IPS-18c (cell line): ENCODE measurements around the gene PI16.
"Not testable (repeated sequence)": the region's sequence is repeated elsewhere in the genome, so short reads cannot be mapped to it uniquely, and the experiment has no call there.

ENCODE experiments used
- H3K4me3 ChIP-seq: 2 replicates; pipeline ENCODE4 v1.7.0; 2013; ENCODE audit warnings: low read depth, mild to moderate bottlenecking, low read length, moderate library complexity; ENCODE audit not compliant: insufficient read depth
- H3K9me3 ChIP-seq: one replicate; pipeline ENCODE4 v1.6.1; 2013; ENCODE audit warnings: mild to moderate bottlenecking, low read length, moderate library complexity; ENCODE audit not compliant: control insufficient read depth, insufficient read depth

PI16 gene

DNA sequence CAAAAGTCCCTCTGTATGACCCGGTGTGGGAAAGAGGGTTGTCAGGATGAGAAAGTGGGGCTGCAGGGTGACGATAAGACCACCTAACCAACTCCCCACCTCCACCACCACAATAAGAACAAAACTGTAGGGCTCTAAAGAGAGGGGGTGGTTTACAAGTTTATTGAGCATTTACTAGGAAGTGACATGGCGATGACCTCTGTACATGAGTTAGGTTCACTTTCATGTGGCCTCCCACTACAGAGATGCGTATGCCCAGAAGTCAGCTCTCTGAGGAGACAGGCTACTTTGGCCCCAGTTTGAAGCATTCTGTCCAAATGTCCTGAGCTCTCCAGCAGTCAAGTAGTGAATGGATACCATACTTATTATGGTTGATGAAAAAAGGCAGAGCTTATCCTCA lies 28.7 kb upstream of the PI16 start:
- Histone ChIP-seq H3K4me3 (no peak overlapping the region), H3K9me3 (peaks cover 3% of the 10 kb centered on the region)

DNA sequence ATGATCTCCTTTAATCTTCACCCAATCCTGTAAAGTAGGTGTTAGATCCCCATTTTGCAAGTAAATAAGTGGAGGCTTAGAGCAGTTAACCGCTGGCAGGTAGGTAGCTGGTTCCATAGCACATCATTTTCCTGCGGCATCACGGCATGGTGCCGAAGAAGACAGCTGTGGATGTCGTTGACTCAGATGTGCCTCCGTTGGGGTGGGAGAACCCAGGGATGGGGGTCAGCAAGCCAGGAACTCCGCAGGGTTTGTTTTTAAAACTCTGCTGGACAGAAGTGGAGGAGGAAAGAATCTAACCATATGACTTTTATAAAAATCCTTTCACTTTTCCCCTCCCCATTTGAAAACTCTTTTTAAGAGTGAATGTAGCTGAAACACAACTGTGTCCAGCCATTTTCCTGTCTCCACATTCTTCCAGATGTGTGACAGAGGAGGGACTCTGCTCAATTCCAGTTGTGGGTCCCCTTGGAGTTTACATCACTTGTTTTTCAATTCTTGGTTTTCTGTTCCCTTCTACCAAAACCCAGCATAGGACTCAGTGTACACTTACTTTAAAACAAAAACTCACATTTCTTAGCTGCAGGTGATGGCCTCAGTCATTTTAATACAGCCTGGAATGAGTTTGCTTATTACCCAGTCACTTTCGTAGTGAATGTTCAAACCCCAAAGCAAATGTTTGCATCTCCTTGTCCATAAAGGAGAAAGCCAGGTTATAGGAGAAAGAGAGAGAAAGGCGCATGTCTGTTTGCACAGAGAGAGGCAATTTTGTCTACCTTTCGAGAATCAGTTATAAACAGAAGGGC lies 27.6 kb upstream of the PI16 start:
- Histone ChIP-seq H3K9me3 (peaks cover 3% of the 10 kb centered on the region), H3K4me3 (no peak overlapping the region)

DNA sequence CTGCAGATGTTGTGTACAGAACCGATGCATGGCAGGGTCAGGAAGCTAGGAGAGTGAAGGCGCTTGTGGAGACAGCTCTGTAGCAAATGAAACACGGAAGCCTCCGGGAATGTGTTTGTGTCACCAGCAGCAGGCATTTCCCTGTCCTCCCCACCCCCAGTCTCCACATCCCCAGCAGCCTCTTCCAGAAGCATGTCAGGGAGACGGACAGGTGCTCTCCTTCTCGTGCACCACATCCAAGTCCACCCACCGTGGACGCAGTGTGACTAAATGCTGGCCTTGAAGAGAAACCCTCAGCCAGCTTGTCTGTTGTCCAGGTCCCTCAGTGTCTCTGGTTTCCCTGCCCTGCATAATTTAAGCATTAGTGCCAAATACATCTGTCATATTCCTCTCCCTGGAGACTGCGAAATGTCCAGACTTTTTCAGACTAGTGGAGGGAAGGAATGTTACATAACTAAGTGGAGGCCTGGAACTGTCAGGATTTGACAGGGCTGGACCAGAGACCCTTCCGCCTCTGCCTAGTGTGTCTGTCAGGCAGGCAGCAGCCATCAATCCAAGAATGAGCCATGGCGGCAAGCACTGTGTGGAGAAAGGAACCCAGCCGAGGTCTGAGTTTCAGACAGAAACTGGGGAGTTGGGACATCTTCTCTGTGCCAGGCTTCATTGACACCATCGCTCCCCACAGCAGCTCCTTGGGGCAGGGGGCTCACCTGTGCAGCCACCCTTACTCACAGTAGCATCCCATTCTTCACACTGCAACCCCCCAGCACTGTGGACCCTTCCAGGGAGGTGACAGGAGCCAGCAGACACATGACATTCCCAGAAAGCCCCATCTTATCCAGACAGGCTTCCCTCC lies 26.6 kb upstream of the PI16 start:
- H3K4me3 ChIP-seq, result no peak overlapping the region

DNA sequence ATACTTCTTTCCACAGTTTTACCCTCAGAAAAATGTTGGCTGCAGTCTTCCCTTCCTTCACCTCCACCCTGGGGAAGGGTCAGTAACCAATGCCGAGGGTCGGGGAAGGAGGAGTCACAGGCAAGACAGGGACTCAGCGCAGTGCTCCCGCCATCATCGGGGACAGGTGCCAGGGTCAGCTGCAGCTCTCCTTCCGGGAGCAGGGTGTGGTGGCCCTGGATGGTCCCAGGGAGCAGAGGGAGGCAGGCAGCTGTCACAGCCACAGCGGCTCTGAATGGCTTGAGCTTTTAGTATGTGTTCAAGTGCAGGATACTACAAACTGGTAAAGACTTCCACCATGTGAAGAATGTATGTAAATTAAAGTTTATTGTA lies 26.0 kb upstream of the PI16 start:
- no peak overlapping the region for H3K4me3 ChIP-seq
- H3K9me3 ChIP-seq, result peaks cover 3% of the 10 kb centered on the region

More for the DNA sequence above, 26.6 kb upstream of the PI16 start:
- H3K9me3 ChIP-seq, result peaks cover 3% of the 10 kb centered on the region

DNA sequence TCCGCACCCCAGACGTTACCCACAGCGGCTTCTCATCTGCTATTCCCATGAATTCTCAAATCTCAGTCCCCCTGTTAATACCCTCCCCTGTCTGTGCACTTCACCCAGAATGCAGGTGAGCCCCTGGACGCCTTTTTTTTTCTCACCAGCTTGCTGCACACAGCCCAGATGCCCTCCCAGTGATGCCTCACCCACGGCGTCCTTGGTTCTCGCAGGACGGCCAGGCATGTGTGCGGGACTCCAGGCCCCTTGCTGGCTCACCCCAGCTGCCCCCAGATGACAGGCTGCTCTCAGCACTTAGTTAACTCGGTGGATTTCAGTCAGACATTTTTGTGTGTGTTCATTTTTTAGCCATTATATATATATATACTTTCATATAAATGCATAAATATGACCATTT lies 25.4 kb upstream of the PI16 start:
- Histone ChIP-seq H3K4me3 (no peak overlapping the region), H3K9me3 (peaks cover 3% of the 10 kb centered on the region)

DNA sequence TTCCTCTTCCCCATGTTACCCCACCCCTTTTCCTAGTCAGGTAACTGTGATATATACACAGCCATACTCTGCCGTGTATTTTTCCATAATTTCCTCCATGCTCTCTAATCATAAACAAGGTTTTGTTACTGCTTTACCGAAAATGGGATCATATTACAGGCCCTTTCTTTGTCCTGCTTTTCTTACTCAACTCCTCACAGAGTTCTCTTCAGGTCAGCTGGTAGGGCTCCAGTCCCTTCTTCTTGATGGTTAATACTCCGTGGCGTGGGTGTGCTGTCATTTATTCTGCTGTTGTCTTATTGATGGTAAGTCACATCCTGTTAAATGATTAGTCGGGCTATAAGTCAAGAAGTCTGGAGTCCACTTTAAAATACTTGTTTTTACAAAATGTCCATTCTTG lies 24.9 kb upstream of the PI16 start:
- Histone ChIP-seq H3K4me3 (no peak overlapping the region), H3K9me3 (peaks cover 3% of the 10 kb centered on the region)

DNA sequence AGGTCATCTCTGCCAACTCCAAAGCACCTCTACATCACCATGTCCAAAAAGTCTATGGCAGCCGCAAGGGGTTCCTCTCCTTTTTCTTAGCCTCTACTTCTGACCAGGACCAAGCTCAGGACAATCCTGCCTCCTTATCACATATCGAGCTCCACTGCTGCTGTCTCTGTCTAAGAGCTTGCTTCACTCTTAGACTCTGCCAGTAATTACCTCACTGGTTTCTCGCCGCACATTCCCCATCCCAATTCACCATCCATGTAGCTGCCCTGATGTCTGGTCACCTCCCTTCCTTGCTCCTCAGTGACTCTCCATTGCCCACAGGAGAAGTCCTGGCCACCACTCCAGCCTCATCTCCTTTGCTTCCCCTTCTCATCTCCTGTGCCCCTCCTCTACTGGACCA lies 24.1 kb upstream of the PI16 start:
- H3K4me3 ChIP-seq, result no peak overlapping the region

DNA sequence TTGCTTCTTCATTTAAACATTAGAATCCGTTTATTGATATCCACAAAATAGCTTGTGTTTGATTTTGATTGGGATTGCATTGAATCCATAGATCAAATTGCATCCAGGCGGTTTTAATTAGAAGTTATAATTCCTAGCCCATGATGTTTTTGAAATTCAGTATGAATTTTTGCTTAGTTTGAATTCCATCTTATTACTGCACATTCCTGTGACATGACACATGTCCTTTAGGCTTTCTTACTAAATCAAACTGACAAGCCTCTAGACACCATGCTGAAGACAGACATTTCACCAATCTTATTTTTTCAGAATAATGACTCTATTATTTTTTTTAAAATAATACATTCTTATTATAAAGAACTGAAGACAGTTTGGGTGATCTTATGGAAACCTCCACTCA lies 21.4 kb upstream of the PI16 start:
- no peak overlapping the region for H3K4me3 ChIP-seq
- H3K9me3 ChIP-seq, result peaks cover 3% of the 10 kb centered on the region

More for the DNA sequence above, 24.1 kb upstream of the PI16 start:
- peaks cover 3% of the 10 kb centered on the region for H3K9me3 ChIP-seq

DNA sequence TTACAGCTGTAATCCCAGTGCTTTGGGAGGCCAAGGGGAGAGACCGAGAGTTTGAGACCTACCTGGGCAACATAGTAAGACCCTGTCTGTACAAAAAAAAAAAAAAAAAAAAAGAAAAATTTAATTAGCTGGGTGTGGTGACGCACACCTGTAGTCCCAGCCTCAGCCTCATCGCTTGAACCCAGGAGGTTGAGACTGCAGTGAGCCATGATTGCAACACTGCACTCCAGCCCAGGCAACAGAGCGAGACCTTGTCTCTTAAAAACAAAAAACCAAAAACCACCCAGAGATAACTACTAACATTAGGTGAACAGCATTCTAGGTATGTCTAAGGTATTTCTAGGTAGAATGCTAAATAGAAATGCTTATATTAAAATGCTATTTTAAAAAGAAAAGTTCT lies 21.0 kb upstream of the PI16 start:
- Histone ChIP-seq H3K4me3 (no peak overlapping the region), H3K9me3 (peaks cover 3% of the 10 kb centered on the region)

DNA sequence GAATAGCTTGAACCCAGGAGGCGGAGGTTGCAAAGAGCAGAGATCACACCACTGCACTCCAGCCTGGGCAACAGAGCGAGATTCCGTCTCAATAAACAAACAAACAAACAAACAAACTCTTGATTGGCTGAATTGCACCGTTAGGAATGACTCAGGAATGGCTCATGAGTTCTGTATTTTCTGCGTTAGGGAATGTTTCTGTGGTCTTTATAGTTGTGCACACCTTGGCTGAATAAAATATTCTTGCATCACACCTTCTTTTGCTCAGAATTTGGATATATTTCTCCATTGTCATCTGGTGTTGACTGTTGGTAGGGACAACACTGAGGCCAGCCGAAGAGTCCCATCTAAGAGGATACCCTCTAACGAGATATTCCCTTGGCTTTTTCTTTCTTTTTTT lies 19.6 kb upstream of the PI16 start:
- Histone ChIP-seq H3K9me3 (peaks cover 3% of the 10 kb centered on the region), H3K4me3 (no peak overlapping the region)

DNA sequence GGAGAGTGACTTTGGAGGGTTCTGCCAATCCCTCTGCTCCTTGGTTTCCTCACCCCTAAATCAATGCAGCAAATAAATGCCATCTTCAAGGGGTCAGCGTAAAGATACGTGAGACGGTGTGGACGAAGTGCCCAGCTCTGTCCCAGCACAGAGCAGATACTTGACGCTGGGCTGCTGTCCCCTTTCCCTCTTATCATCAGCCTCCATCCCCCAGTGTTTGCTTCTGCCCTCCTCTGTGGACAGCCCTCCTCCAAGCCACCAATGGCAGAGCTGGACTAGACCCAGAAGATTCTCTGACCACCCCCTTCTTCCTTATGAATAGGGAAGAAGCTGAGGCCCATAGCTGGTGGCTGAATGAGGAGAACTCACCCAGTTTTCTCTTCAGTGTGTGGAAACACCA lies 17.7 kb upstream of the PI16 start:
- peaks cover 3% of the 10 kb centered on the region for H3K9me3 ChIP-seq
- no peak overlapping the region for H3K4me3 ChIP-seq

DNA sequence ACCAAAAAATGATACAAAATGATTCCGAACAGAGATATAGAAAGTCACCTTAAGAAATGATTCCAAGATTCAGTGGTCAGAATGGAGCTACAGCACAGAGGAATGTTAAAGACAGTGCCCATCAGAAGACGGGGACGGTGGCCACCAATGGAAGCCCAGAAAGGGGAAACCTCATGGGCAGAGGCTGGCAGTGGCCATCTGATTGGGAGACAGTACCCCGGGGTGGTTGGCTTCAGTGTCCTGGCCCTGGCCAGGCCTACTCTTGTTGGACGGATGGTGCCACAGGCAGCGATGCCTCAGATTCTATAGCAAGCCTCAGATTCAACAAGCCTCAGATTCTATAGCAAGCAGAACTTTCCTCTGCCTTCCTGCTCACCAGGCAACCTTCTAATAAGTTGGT lies 16.6 kb upstream of the PI16 start:
- no peak overlapping the region for H3K4me3 ChIP-seq
- H3K9me3 ChIP-seq, result peaks cover 3% of the 10 kb centered on the region

DNA sequence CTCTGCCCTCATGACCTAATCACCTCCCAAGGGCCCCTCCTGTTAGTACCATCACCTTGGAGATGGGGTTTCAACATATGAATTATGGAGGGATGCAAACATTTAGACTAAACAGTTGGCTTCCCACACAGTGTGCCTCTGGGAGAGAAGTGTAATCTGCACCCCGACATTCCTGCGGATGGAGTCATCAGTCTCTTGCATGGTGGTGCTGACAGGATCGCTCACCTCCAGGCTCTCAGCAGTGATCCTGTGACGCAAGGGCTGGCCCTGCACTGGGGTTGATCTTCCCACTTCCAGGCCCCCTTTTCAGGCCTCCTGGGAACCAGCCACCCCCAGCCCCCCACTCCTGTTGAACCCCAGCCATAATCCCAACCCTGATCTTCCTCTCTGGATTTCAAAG lies 16.0 kb upstream of the PI16 start:
- peaks cover 3% of the 10 kb centered on the region for H3K9me3 ChIP-seq
- H3K4me3 ChIP-seq, result no peak overlapping the region

DNA sequence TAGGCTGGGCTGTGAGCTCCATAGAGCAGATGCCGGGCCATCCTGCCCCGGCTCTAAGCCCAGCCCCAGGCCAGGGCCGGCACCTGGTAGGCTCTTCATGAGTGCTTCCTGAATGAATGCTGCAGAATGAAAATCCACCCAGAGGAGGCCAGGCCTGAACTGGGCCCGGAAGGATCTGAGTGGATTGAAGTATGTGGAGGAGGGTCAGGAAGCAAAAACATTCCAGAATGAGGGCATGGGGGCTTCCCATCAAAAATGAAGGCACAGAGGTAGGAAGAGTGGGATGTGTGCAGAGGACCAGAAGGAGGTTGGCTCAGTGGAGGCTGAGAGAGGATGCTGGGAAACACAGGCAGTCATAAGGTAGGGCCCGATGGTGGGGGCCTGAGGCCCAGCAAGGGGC lies 15.5 kb upstream of the PI16 start:
- H3K4me3 ChIP-seq, H3K9me3 ChIP-seq: not testable (repeated sequence)

DNA sequence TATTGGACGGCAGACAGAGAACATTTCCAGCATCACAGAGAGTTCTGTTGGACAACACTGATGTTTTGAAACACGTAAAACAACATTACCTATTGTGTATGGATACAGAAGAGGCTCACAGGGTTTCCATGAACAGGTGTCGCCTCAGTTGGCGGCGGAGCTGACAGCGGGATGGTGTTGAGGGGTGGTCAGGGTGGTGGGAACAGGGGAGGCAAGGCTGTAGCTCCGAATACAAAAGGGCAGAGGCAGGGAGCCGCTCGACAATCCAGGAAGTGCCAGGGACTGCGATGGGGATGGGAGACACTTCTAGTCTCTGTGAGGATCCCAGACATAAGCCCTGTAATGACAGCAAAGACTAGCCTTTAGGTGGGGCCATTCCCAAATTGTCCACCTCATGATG lies 14.5 kb upstream of the PI16 start:
- H3K9me3 ChIP-seq, result peaks cover 3% of the 10 kb centered on the region
- H3K4me3 ChIP-seq, result no peak overlapping the region

DNA sequence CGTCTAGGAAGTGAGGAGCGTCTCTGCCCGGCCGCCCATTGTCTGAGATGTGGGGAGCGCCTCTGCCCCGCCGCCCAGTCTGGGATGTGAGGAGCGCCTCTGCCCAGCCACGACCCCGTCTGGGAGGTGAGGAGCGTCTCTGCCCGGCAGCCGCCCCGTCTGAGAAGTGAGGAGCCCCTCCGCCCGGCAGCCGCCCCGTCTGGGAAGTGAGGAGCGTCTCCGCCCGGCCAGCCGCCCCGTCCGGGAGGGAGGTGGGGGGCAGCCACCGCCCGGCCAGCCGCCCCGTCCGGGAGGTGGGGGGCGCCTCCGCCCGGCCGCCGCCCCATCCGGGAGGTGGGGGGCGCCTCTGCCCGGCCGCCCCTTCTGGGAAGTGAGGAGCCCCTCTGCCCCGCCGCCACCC lies 13.0 kb upstream of the PI16 start:
- not testable (repeated sequence) for H3K4me3 ChIP-seq, H3K9me3 ChIP-seq

DNA sequence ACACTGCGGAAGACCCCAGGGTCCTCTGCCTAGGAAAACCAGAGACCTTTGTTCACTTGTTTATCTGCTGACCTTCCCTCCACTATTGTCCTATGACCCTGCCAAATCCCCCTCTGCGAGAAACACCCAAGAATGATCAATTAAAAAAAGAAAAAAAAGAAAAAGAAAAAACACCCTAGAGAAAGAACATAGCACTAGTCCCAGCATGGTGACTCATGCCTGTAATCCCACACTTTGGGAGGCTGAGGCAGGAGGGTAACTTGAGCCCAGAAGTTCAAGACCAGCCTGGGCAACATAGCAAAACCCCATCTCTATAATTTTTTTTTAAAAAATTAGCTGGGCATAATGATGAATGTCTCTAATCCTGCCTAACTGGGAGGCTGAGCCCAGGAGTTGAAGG lies 12.2 kb upstream of the PI16 start:
- H3K4me3 ChIP-seq, H3K9me3 ChIP-seq: not testable (repeated sequence)

DNA sequence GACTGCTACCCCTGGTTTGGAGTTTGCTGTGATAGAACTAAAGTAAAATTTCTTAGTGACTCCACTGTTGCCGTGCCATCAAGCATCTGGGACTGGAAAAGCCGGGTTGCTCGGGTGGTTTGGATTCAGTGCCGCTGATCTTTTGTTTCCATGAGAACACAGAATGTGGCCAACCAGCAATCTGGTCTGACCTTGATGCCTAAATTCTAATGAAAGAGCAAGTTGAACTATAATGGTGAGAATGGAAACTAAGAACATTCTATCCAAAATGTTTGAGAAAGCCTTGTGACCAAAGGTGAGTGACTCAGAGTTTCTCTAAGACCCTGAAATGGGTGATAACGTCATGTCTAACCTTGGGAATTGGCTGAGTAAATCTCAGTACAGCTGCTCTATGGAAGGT lies 9.9 kb upstream of the PI16 start:
- no peak overlapping the region for H3K4me3 ChIP-seq

More for the DNA sequence above, 9.9 kb upstream of the PI16 start:
- H3K9me3 ChIP-seq, result peaks cover 3% of the 10 kb centered on the region
